HG03442 (cell line): Measurements from ENCODE around the gene TJP2.

Experiments used
- ATAC-seq: cut with Tn5 transposase; IDR thresholded peaks from one replicate; pipeline ENCODE4 v1.9.1; 2021; ENCODE audit warnings: mild to moderate bottlenecking, moderate library complexity; ENCODE audit not compliant: unreplicated experiment

Gene TJP2

GRCh38 chr9:69222970-69223369, 48.9 kb downstream of the TJP2 start:
- ATAC-seq = no peak

GRCh38 chr9:69223605-69224004, 49.5 kb downstream of the TJP2 start:
- ATAC-seq = no peak

- no peak for ATAC-seq
These were observed 55.3 kb downstream of the TJP2 start for GRCh38 chr9:69229367-69229766.

- no peak for ATAC-seq
These were observed 58.1 kb downstream of the TJP2 start for GRCh38 chr9:69232135-69232534.

GRCh38 chr9:69234683-69235082, 60.6 kb downstream of the TJP2 start:
- no peak for ATAC-seq

GRCh38 chr9:69236188-69236587, 62.1 kb downstream of the TJP2 start:
- no peak for ATAC-seq

GRCh38 chr9:69237702-69238295, 63.7 kb downstream of the TJP2 start:
- no peak for ATAC-seq

GRCh38 chr9:69243116-69243515, 69.0 kb downstream of the TJP2 start:
- no peak for ATAC-seq

- no peak for ATAC-seq
These were observed 72.6 kb downstream of the TJP2 start for GRCh38 chr9:69246629-69247028.

- ATAC-seq = no peak
These were observed 73.9 kb downstream of the TJP2 start for GRCh38 chr9:69248005-69248404.

GRCh38 chr9:69249337-69249736, 75.3 kb downstream of the TJP2 start:
- ATAC-seq = no peak

GRCh38 chr9:69250681-69251080, 76.6 kb downstream of the TJP2 start:
- no peak for ATAC-seq

GRCh38 chr9:69252436-69252835, 78.4 kb downstream of the TJP2 start:
- no peak for ATAC-seq

GRCh38 chr9:69253057-69253456, 79.0 kb downstream of the TJP2 start:
- ATAC-seq = no peak

GRCh38 chr9:69254223-69254622, 80.1 kb downstream of the TJP2 start:
- ATAC-seq = no peak

GRCh38 chr9:69255591-69255990, 81.5 kb downstream of the TJP2 start:
- ATAC-seq = no peak

- no peak for ATAC-seq
These were observed 84.5 kb downstream of the TJP2 start for GRCh38 chr9:69258551-69258950.

- ATAC-seq = no peak
These were observed 86.1 kb downstream of the TJP2 start for GRCh38 chr9:69260161-69260560.

- ATAC-seq = no peak
These were observed 87.6 kb downstream of the TJP2 start for GRCh38 chr9:69261636-69262035.

- ATAC-seq = no peak
These were observed 90.4 kb downstream of the TJP2 start for GRCh38 chr9:69264526-69264925.

GRCh38 chr9:69265891-69266290, 91.8 kb downstream of the TJP2 start:
- ATAC-seq = no peak

- no peak for ATAC-seq
These were observed 98.1 kb downstream of the TJP2 start for GRCh38 chr9:69272212-69272611.

- ATAC-seq = no peak
These were observed 99.1 kb downstream of the TJP2 start for GRCh38 chr9:69273161-69273560.
